T-helper 1 cell treated with Interleukin-12 subunit alpha and Interleukin-12 subunit beta and Interleukin-4 antibody, amounts not matched to agents 30 μg/mL and 1 μg/mL, for 36 hours (primary cell): ENCODE data around the gene RGS14.

Source experiments
- H3K27ac Mint-ChIP-seq: one replicate; pipeline ENCODE4 v1.8.0; 2021; ENCODE audit warnings: mild to moderate bottlenecking, mixed read lengths
- H3K27me3 Mint-ChIP-seq: one replicate; pipeline ENCODE4 v1.8.0; 2021; ENCODE audit warnings: low read depth, mixed read lengths
- H3K36me3 Mint-ChIP-seq: one replicate; pipeline ENCODE4 v1.8.0; 2021; ENCODE audit warnings: low read depth, mixed read lengths
- H3K4me1 Mint-ChIP-seq: one replicate; pipeline ENCODE4 v1.8.0; 2021; ENCODE audit warnings: low read depth, mixed read lengths
- H3K4me3 Mint-ChIP-seq: one replicate; pipeline ENCODE4 v1.8.0; 2021; ENCODE audit warnings: mild to moderate bottlenecking, moderate library complexity, mixed read lengths
- H3K9me3 Mint-ChIP-seq: one replicate; pipeline ENCODE4 v1.8.0; 2021; ENCODE audit warnings: mixed read lengths

RGS14 gene

GRCh38 chr5:177387405-177387804, 29.7 kb downstream of the RGS14 start:
- H3K27ac Mint-ChIP-seq, result no peak overlapping the region
- H3K4me1 Mint-ChIP-seq, result peaks cover 30% of the 10 kb centered on the region
- H3K27me3 Mint-ChIP-seq, result no peaks in the 10 kb centered on the region

GRCh38 chr5:177388521-177389052, 30.9 kb downstream of the RGS14 start:
- Mint-ChIP-seq H3K4me1 (peaks cover 29% of the 10 kb centered on the region), H3K4me3 (no peak overlapping the region), H3K9me3 (no peaks in the 10 kb centered on the region)

More at GRCh38 chr5:177387405-177387804, 29.7 kb downstream of the RGS14 start:
- Mint-ChIP-seq H3K9me3 (no peaks in the 10 kb centered on the region), H3K36me3 (no peaks in the 10 kb centered on the region), H3K4me3 (no peak overlapping the region)

GRCh38 chr5:177389241-177390169, 31.8 kb downstream of the RGS14 start:
- Mint-ChIP-seq H3K27ac (peak overlapping the region; percentile 74), H3K27me3 (no peaks in the 10 kb centered on the region), H3K4me3 (peak overlapping the region; percentile 26), H3K9me3 (no peaks in the 10 kb centered on the region), H3K36me3 (no peaks in the 10 kb centered on the region), H3K4me1 (peaks cover 29% of the 10 kb centered on the region)

More at GRCh38 chr5:177388521-177389052, 30.9 kb downstream of the RGS14 start:
- peak overlapping the region; percentile 13 for H3K27ac Mint-ChIP-seq
- no peaks in the 10 kb centered on the region for H3K36me3 Mint-ChIP-seq
- no peaks in the 10 kb centered on the region for H3K27me3 Mint-ChIP-seq

GRCh38 chr5:177390363-177391300, 32.9 kb downstream of the RGS14 start:
- peaks cover 29% of the 10 kb centered on the region for H3K4me1 Mint-ChIP-seq

GRCh38 chr5:177392765-177393164, 35.0 kb downstream of the RGS14 start:
- Mint-ChIP-seq H3K4me3 (no peak overlapping the region), H3K27me3 (peaks cover 8% of the 10 kb centered on the region), H3K36me3 (no peaks in the 10 kb centered on the region), H3K27ac (no peak overlapping the region), H3K4me1 (peaks cover 29% of the 10 kb centered on the region), H3K9me3 (no peaks in the 10 kb centered on the region)

More at GRCh38 chr5:177390363-177391300, 32.9 kb downstream of the RGS14 start:
- peak overlapping the region; percentile 68 for H3K27ac Mint-ChIP-seq
- no peaks in the 10 kb centered on the region for H3K36me3 Mint-ChIP-seq
- H3K4me3 Mint-ChIP-seq, result peak overlapping the region; percentile 14
- H3K27me3 Mint-ChIP-seq, result peaks cover 4% of the 10 kb centered on the region
- H3K9me3 Mint-ChIP-seq, result no peaks in the 10 kb centered on the region

GRCh38 chr5:177393206-177393765, 35.6 kb downstream of the RGS14 start:
- Mint-ChIP-seq H3K4me3 (no peak overlapping the region), H3K27me3 (peaks cover 8% of the 10 kb centered on the region), H3K27ac (no peak overlapping the region), H3K4me1 (peaks cover 29% of the 10 kb centered on the region), H3K36me3 (no peaks in the 10 kb centered on the region), H3K9me3 (no peaks in the 10 kb centered on the region)

GRCh38 chr5:177393990-177394389, 36.3 kb downstream of the RGS14 start:
- Mint-ChIP-seq H3K27ac (no peak overlapping the region), H3K4me1 (peaks cover 22% of the 10 kb centered on the region), H3K4me3 (no peak overlapping the region), H3K9me3 (no peaks in the 10 kb centered on the region), H3K36me3 (no peaks in the 10 kb centered on the region), H3K27me3 (peaks cover 13% of the 10 kb centered on the region)

- peaks cover 3% of the 10 kb centered on the region for H3K4me1 Mint-ChIP-seq
- no peaks in the 10 kb centered on the region for H3K36me3 Mint-ChIP-seq
- H3K27me3 Mint-ChIP-seq, result peaks cover 14% of the 10 kb centered on the region
- no peaks in the 10 kb centered on the region for H3K9me3 Mint-ChIP-seq
- H3K27ac Mint-ChIP-seq, result no peak overlapping the region
- H3K4me3 Mint-ChIP-seq, result no peak overlapping the region
Measured at GRCh38 chr5:177396078-177396477, 38.4 kb downstream of the RGS14 start.

GRCh38 chr5:177396807-177397206, 39.1 kb downstream of the RGS14 start:
- H3K27ac Mint-ChIP-seq, result no peak overlapping the region
- no peaks in the 10 kb centered on the region for H3K9me3 Mint-ChIP-seq
- H3K4me3 Mint-ChIP-seq, result no peak overlapping the region
- H3K36me3 Mint-ChIP-seq, result no peaks in the 10 kb centered on the region
- peaks cover 21% of the 10 kb centered on the region for H3K27me3 Mint-ChIP-seq
- H3K4me1 Mint-ChIP-seq, result no peaks in the 10 kb centered on the region

GRCh38 chr5:177397875-177398390, 40.2 kb downstream of the RGS14 start:
- no peak overlapping the region for H3K27ac Mint-ChIP-seq
- H3K36me3 Mint-ChIP-seq, result no peaks in the 10 kb centered on the region
- no peaks in the 10 kb centered on the region for H3K9me3 Mint-ChIP-seq
- H3K27me3 Mint-ChIP-seq, result peaks cover 32% of the 10 kb centered on the region
- no peak overlapping the region for H3K4me3 Mint-ChIP-seq
- peaks cover 5% of the 10 kb centered on the region for H3K4me1 Mint-ChIP-seq

- H3K27ac Mint-ChIP-seq, result no peak within 1 kb of the TSS
- H3K4me3 Mint-ChIP-seq, result no peak within 1 kb of the TSS
- H3K9me3 Mint-ChIP-seq, result no peaks in the 10 kb centered on the region
- no peaks in the 10 kb centered on the region for H3K36me3 Mint-ChIP-seq
- peaks cover 42% of the 10 kb centered on the region for H3K27me3 Mint-ChIP-seq
- peaks cover 11% of the 10 kb centered on the region for H3K4me1 Mint-ChIP-seq
Measured at GRCh38 chr5:177399997-177400868, 42.5 kb downstream of the RGS14 start, which contains the start of gene PFN3. TSS of gene PFN3 (minus strand) at chr5:177400661. CDS start at chr5:177400576, 85 bp downstream.

- H3K4me3 Mint-ChIP-seq, result peak overlapping the region; percentile 77
- peaks cover 11% of the 10 kb centered on the region for H3K4me1 Mint-ChIP-seq
- H3K27me3 Mint-ChIP-seq, result peaks cover 52% of the 10 kb centered on the region
- H3K9me3 Mint-ChIP-seq, result no peaks in the 10 kb centered on the region
- no peak overlapping the region for H3K27ac Mint-ChIP-seq
- no peaks in the 10 kb centered on the region for H3K36me3 Mint-ChIP-seq
Measured at GRCh38 chr5:177402271-177403043, 44.7 kb downstream of the RGS14 start.
